Lower lobe of right lung (tissue), 2 donors: ENCODE data around the gene ADGRF4. TPM values are rescaled to one million over a fixed set of nuclear protein-coding genes. Genes with fewer than 3 reads are reported as not detected.
A peak's percentile ranks its signal among the peaks of the same experiment; 100 is the strongest.

Experiments used
- ATAC-seq, 2 donors: fragments of 200-7000 bp; cut with Tn5 transposase; one replicate each; pipeline ENCODE4 v1.9.1; 2020 to 2022; ENCODE audit warnings: mild to moderate bottlenecking in 2 of 2, moderate library complexity in 2 of 2
- DNase-seq: peaks from one replicate; pipeline ENCODE4 v3.0.0-alpha.2; 2020
- H3K27ac ChIP-seq: fragments of 200-600 bp; one replicate; pipeline ENCODE4 v1.8.0; 2022
- H3K27me3 ChIP-seq: fragments of 200-600 bp; one replicate; pipeline ENCODE4 v1.8.0; 2022; ENCODE audit warnings: low read depth
- H3K36me3 ChIP-seq: fragments of 200-600 bp; one replicate; pipeline ENCODE4 v1.8.0; 2022; ENCODE audit warnings: mild to moderate bottlenecking
- H3K4me1 ChIP-seq: fragments of 200-600 bp; one replicate; pipeline ENCODE4 v1.8.0; 2022
- H3K4me3 ChIP-seq: fragments of 200-600 bp; one replicate; pipeline ENCODE4 v1.8.0; 2022; ENCODE audit warnings: mild to moderate bottlenecking
- H3K9me3 ChIP-seq: fragments of 200-600 bp; one replicate; pipeline ENCODE4 v1.8.0; 2022
- CTCF ChIP-seq: fragments of 200-600 bp; IDR thresholded peaks from one replicate; pipeline ENCODE4 v1.8.0; 2022; ENCODE audit warnings: antibody characterized with exemption, mild to moderate bottlenecking
- intact Hi-C: fragments of 100-400 bp; cut with DNase I; formaldehyde crosslinking; loops from one replicate; pipeline ENCODE4 v1.11.0; 2022
- total RNA-seq: library from RNA; stranded (reverse); fragmentation: NEBNext Ultra II Directional; extraction: Animal tissue kit (Norgen Biotek cat#: 25700); gene quantifications from one replicate; pipeline ENCODE4 v1.2.1, GENCODE V29; 2021
- donor health status: DM: no; HTN: yes; CAD: no; lungs with severe emphysema.

The ADGRF4 gene
- total RNA-seq, 1 donor from 2014 or later, result not detected

DNA sequence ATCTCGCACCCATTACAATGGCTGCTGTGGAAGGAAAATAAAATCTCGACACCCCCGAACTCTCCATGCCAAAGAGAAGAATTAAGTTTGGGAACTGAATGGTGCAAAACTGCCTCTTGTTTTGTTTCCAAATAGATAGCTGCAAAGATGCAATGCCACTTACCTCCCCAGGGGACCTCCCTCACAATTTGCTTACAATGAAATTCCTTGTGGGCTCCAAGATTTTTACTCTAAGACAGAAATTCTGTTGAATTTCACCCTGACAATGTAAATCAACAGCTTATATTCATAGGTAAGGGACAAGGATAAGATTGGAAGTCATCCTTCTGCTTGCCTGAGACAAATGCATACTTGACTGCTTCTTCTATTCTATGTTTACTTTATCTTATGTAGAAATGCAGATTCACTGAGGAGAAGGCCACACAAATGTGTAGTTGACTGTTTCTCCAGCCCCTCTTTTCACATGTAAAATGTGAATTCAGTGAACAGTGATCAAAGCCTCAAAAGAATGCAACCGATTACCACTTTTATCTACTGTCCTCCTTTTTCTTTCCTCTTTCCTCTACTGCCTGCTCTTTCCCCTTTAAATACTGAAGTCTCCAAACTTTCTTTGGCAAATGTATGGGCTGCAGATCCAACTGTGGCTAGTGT is 36.6 kb downstream of the ADGRF4 start:
- no peaks in the 10 kb centered on the region for H3K9me3 ChIP-seq
- H3K4me1 ChIP-seq, result no peaks in the 10 kb centered on the region
- no peak for TF ChIP-seq CTCF
- H3K4me3 ChIP-seq, result no peak overlapping the region
- H3K27ac ChIP-seq, result no peak overlapping the region
- intact Hi-C loops, result no loop called here
- no peaks in the 10 kb centered on the region for H3K36me3 ChIP-seq
- ATAC-seq, result no peak
- DNase-seq, result no peak
- no peaks in the 10 kb centered on the region for H3K27me3 ChIP-seq

DNA sequence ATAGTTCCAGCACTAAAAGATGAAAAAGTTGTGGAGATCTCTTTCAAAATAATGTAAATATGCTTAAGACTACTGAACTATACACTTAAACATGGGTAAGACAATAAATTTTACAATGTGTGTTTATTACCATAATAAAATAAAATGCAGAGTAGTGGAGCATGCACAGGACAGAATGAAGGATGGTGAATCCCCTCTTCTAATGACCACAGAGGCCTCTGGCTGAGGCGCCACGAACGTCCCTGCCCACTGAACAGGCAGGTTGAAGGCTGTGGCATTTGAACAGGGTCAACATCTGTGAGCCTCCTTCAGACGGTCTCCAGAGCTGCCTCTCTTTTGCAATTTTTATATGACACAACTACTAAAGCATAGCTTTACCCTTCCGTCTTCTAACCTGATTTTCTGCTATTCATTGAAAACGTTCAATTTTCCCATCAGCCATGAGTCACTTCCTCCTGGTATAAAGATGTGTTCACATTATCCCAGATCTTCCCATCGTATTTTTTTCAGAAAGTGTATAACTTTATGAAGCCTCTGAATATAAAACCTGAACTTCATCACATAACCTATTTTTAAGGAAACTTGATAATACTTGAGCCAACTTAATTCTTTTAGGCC is 37.8 kb downstream of the ADGRF4 start:
- intact Hi-C loops, result no loop called here
- ATAC-seq, result no peak
- H3K27me3 ChIP-seq, result no peaks in the 10 kb centered on the region

GRCh38 chr6:47737406-47737805 is 39.0 kb downstream of the ADGRF4 start:
- no peak for DNase-seq
- Histone ChIP-seq H3K27ac (no peak overlapping the region), H3K4me1 (no peaks in the 10 kb centered on the region), H3K27me3 (no peaks in the 10 kb centered on the region), H3K9me3 (no peaks in the 10 kb centered on the region), H3K36me3 (no peaks in the 10 kb centered on the region), H3K4me3 (no peak overlapping the region)
- no peak for TF ChIP-seq CTCF
- intact Hi-C loops, result no loop called here
- ATAC-seq, result no peak

More for the DNA sequence above, 37.8 kb downstream of the ADGRF4 start:
- Histone ChIP-seq H3K9me3 (no peaks in the 10 kb centered on the region), H3K4me1 (no peaks in the 10 kb centered on the region), H3K36me3 (no peaks in the 10 kb centered on the region), H3K4me3 (no peak overlapping the region), H3K27ac (no peak overlapping the region)
- TF ChIP-seq CTCF, result no peak
- DNase-seq, result no peak

DNA sequence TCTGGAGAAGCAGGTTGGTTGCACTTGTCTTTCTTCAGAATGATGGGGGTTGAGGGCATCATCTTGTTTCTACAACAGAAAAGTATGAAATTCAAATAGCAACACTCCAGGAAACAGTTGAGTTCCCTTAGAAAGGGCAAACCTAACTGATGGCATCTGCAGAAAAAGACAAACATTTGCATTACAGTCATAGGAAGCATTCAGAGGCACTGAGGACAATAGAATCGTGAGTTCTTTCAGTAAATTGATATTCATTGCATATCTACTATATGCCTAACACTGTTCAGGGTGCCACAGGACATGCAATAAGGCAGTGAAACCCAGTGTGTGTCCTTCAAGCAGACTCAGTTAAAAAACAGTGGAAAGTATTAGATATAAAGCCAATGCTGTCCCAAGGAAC is 42.3 kb downstream of the ADGRF4 start:
- no peak for ATAC-seq
- H3K27ac ChIP-seq, result no peak overlapping the region
- DNase-seq, result no peak
- no peak for TF ChIP-seq CTCF
- H3K4me3 ChIP-seq, result no peak overlapping the region
- no peaks in the 10 kb centered on the region for H3K4me1 ChIP-seq
- no peaks in the 10 kb centered on the region for H3K9me3 ChIP-seq
- H3K36me3 ChIP-seq, result no peaks in the 10 kb centered on the region
- no peaks in the 10 kb centered on the region for H3K27me3 ChIP-seq
- intact Hi-C loops, result no loop called here

DNA sequence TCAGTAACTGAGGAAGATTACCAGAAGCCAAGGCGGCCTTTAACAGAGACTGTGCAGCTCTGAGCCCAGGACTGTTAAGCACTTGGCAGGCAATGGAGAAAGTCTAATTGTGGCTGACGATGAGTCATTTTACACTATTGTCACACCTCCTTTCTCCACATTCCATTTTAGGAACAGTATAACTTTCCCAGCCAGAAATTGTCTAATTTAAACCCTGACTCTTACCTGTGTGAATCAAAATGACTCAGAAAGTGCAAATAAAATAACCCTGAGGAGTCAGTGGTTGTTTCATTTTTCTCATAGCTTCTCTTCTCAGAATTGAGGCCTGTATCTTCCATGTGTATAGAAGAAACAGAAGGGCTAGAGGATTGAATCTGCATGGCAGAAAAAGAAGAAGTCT is 43.4 kb downstream of the ADGRF4 start:
- H3K9me3 ChIP-seq, result no peaks in the 10 kb centered on the region
- ATAC-seq (peak; percentile 43 to 50), DNase-seq (no peak)
- TF ChIP-seq CTCF, result no peak
- no peak overlapping the region for H3K4me3 ChIP-seq
- no peaks in the 10 kb centered on the region for H3K27me3 ChIP-seq
- H3K27ac ChIP-seq, result no peak overlapping the region
- no peaks in the 10 kb centered on the region for H3K4me1 ChIP-seq
- no peaks in the 10 kb centered on the region for H3K36me3 ChIP-seq
- intact Hi-C loops, result no loop called here
